ENCODE data around the gene PRKG1.

PRKG1 gene

GRCh38 chr10:52071814-52072213, 997.5 kb downstream of the PRKG1 start:
- no peak overlapping the region for H3K9ac ChIP-seq (ENCODE audit: low read depth, low read length)
- no peaks in the 10 kb centered on the region for H3K4me1 ChIP-seq (ENCODE audit: insufficient read depth, low read length)
- no peaks in the 10 kb centered on the region for H4K20me1 ChIP-seq (ENCODE audit: insufficient read depth, low read length)
- no peaks in the 10 kb centered on the region for H3K27me3 ChIP-seq (ENCODE audit: insufficient read depth, low read length, poor library complexity)
- H3K36me3 ChIP-seq (ENCODE audit: insufficient read depth, low read length) = no peaks in the 10 kb centered on the region
- H2AFZ ChIP-seq (ENCODE audit: low read depth, low read length) = no peak overlapping the region
- no peak overlapping the region for H3K27ac ChIP-seq (ENCODE audit: low read length)
- no peaks in the 10 kb centered on the region for H3K9me3 ChIP-seq (ENCODE audit: insufficient read depth, low read length, severe bottlenecking)
- H3K4me3 ChIP-seq (ENCODE audit: low read depth in 1 of 2, low read length in 2 of 2) = no peak overlapping the region
- ATAC-seq (ENCODE audit: insufficient read depth, low read depth) = no peak
- H3K4me2 ChIP-seq (ENCODE audit: insufficient read depth, low read length) = no peak overlapping the region
- no peaks in the 10 kb centered on the region for H3K79me2 ChIP-seq (ENCODE audit: insufficient read depth, low read length)
- no peak for DNase-seq
- TF ChIP-seq EZH2 (IDR thresholded peaks at IDR 0.05; ENCODE audit: borderline replicate concordance, low read depth, low read length, severe bottlenecking) (no peak), CTCF (IDR thresholded peaks at IDR 0.05; ENCODE audit: borderline replicate concordance, extremely low read depth, low read length, poor library complexity, severe bottlenecking) (no peak)

DNA sequence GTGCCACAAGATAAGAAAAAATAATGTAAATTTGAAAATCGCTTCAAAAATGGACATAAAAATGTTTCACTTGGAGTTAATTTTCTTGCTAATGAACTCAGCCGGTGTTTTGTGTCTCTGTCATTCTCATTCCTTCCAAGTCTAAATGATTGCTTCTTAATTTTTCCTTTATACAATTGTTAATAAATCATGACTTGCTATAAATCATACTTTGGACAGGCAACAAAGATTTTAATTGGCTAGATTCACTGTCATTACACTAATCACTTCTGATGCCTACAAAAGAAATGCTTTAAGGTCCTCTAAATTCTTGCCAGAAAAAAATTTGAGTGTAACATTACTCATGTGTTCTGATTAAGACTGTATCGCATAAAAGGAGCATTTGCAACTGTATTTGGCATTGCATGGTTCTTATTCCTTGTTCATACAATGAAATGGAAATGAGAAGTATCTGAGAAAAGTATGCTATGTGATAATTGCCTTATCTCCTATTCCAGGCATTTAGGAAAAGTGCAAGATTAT, 1000.3 kb downstream of the PRKG1 start:
- DNase-seq (no peak), ATAC-seq (ENCODE audit: insufficient read depth, low read depth) (no peak)
- H2AFZ ChIP-seq (ENCODE audit: low read depth, low read length) = no peak overlapping the region
- H3K4me3 ChIP-seq (ENCODE audit: low read depth in 1 of 2, low read length in 2 of 2) = no peak overlapping the region
- no peaks in the 10 kb centered on the region for H3K9me3 ChIP-seq (ENCODE audit: insufficient read depth, low read length, severe bottlenecking)
- H3K36me3 ChIP-seq (ENCODE audit: insufficient read depth, low read length) = no peaks in the 10 kb centered on the region
- no peaks in the 10 kb centered on the region for H4K20me1 ChIP-seq (ENCODE audit: insufficient read depth, low read length)
- H3K9ac ChIP-seq (ENCODE audit: low read depth, low read length) = no peak overlapping the region
- H3K4me2 ChIP-seq (ENCODE audit: insufficient read depth, low read length) = no peak overlapping the region
- TF ChIP-seq CTCF (IDR thresholded peaks at IDR 0.05; ENCODE audit: borderline replicate concordance, extremely low read depth, low read length, poor library complexity, severe bottlenecking) = no peak
- TF ChIP-seq EZH2 (IDR thresholded peaks at IDR 0.05; ENCODE audit: borderline replicate concordance, low read depth, low read length, severe bottlenecking) = no peak
- no peaks in the 10 kb centered on the region for H3K79me2 ChIP-seq (ENCODE audit: insufficient read depth, low read length)
- H3K27me3 ChIP-seq (ENCODE audit: insufficient read depth, low read length, poor library complexity) = no peaks in the 10 kb centered on the region
- H3K4me1 ChIP-seq (ENCODE audit: insufficient read depth, low read length) = no peaks in the 10 kb centered on the region
- no peak overlapping the region for H3K27ac ChIP-seq (ENCODE audit: low read length)

DNA sequence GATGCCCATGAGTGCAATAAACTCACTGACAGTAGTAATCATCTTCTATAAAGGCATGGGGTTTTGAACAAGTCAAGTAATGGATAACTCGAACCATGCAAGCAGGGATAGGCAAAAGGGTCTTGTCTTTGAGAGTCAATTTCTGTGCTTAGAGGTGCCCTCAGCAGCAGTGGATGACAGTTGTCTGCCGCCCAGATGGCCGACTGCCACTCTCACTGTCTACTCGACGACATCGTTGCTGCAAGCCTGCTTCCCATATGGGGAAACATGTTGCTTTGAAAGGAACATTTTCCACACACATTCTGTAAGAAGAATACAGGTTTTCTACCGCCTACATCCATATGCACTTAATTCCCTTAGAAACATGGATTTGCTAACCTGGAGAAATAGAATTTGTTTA, 1003.5 kb downstream of the PRKG1 start:
- no peaks in the 10 kb centered on the region for H3K9me3 ChIP-seq (ENCODE audit: insufficient read depth, low read length, severe bottlenecking)
- no peaks in the 10 kb centered on the region for H4K20me1 ChIP-seq (ENCODE audit: insufficient read depth, low read length)
- no peak for TF ChIP-seq CTCF (IDR thresholded peaks at IDR 0.05; ENCODE audit: borderline replicate concordance, extremely low read depth, low read length, poor library complexity, severe bottlenecking)
- TF ChIP-seq EZH2 (IDR thresholded peaks at IDR 0.05; ENCODE audit: borderline replicate concordance, low read depth, low read length, severe bottlenecking) = no peak
- H3K4me1 ChIP-seq (ENCODE audit: insufficient read depth, low read length) = no peaks in the 10 kb centered on the region
- no peak overlapping the region for H3K9ac ChIP-seq (ENCODE audit: low read depth, low read length)
- H3K4me3 ChIP-seq (ENCODE audit: low read depth in 1 of 2, low read length in 2 of 2) = no peak overlapping the region
- H3K36me3 ChIP-seq (ENCODE audit: insufficient read depth, low read length) = no peaks in the 10 kb centered on the region
- ATAC-seq (ENCODE audit: insufficient read depth, low read depth) (no peak), DNase-seq (no peak)
- H3K79me2 ChIP-seq (ENCODE audit: insufficient read depth, low read length) = no peaks in the 10 kb centered on the region
- no peaks in the 10 kb centered on the region for H3K27me3 ChIP-seq (ENCODE audit: insufficient read depth, low read length, poor library complexity)
- no peak overlapping the region for H3K27ac ChIP-seq (ENCODE audit: low read length)
- H3K4me2 ChIP-seq (ENCODE audit: insufficient read depth, low read length) = no peak overlapping the region
- H2AFZ ChIP-seq (ENCODE audit: low read depth, low read length) = no peak overlapping the region
